ENCODE measurements around the gene PDE5A. TPM values are rescaled to one million over a fixed set of nuclear protein-coding genes. Genes with fewer than 3 reads are reported as not detected.
A peak's percentile ranks its signal among the peaks of the same experiment; 100 is the strongest.

Gene PDE5A
- total RNA-seq, 2 donors from 2014 or later, result 6.7 to 43.2 TPM

DNA sequence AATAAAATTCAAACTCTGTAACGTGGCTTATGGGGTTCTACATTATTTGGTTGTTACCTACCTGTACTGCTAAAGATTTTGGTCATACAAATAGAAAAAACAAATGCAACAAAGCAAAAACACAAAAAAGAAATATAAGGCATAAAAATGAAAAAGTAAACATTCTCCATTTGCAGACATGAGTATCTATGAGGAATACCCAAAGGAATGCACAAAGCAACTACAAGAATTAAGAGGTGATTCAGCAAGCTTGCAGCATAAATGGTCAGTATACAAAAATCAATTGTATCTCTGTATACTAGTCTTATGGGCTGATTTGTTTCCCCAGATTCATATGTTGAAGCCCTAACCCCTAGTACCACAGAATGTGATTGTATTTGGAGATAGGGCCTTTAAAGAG lies 3.6 kb upstream of the PDE5A start:
- H3K27me3 Mint-ChIP-seq, result peaks cover 27% of the 10 kb centered on the region

DNA sequence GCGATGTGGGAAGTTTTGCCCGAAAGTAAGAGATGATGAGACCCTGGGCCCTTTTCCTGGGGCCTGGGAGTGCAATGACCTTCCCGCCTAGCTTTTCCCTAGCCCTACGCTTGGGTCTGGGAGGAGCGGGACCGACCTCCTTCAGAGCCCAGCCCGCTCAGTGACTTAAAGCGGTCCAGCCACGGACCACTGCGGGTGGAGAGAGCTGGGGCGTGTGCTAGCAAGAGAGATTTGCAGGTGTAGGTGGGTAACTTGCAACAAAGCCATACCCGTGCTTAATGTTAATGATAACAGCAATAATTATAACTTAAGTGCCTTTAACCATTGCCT lies 503 bp upstream of the PDE5A start:
- Mint-ChIP-seq H3K4me3 (peak overlapping the region; percentile 92), H3K4me1 (peaks cover 19% of the 10 kb centered on the region), H3K27ac (no peak overlapping the region), H3K27me3 (peaks cover 17% of the 10 kb centered on the region), H3K36me3 (ENCODE audit: low read depth) (no peaks in the 10 kb centered on the region)
- no peak for DNase-seq
- ATAC-seq, result peak; percentile 32
- no peaks in the 10 kb centered on the region for H3K9me3 ChIP-seq (ENCODE audit: control insufficient read depth, low read length, poor library complexity, severe bottlenecking)

More for the DNA sequence above, 3.6 kb upstream of the PDE5A start:
- DNase-seq, result no peak
- Mint-ChIP-seq H3K4me3 (no peak overlapping the region), H3K36me3 (ENCODE audit: low read depth) (no peaks in the 10 kb centered on the region), H3K4me1 (peaks cover 14% of the 10 kb centered on the region), H3K27ac (no peak overlapping the region)
- H3K9me3 ChIP-seq (ENCODE audit: control insufficient read depth, low read length, poor library complexity, severe bottlenecking), result no peaks in the 10 kb centered on the region
- ATAC-seq, result no peak

DNA sequence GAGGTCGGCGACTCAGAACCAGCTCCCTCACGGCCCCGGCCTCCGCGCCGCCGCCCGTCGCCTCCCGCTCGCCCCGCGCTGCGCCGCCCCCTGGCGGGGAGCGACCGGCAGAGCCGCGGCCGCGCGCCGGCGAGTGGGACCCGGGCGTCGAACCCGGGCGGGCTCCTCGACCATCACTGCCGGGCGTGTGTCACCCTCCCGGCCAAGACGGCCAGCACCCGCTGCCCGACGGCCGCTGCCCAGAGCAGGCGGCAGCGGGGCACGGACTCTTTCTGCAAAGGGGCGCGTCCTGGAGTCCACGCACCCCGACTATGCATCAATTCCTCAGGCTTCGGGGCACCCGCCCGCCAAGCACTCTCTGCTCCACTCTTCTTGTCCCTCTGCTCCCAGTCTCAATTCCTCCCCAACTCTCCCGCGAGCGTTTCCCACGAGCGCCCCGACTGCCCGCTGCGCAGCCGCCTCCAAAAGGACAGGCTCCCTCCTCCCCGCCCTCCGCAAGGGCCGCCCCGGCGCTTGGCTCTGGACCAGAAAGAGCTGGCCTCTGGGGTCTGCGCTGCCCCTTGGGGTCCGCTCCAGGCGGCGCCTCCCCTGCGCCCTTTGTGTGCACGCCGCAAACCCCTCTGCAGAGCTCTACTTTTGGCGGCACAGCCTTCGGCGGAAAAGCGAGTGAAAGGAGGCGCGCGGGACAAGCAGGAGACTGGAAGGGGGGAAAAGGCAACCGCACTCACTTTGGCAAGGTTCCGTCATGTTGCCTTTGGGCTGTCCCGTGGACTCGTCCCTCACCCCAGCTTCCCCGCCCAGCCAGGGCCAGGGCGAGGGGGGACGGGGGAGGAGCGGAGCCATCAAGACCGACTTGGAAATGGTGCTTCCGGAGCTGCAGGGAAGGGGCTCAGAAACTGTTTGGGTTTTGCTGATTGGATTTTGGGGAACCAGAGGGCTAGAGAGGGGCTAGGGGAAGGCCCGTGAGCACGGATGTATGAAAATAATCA lies 1.0 kb downstream of the PDE5A start:
- ATAC-seq (peak; percentile 70), DNase-seq (peak; percentile 35 to 54 (median 51))
- Mint-ChIP-seq H3K4me1 (peaks cover 21% of the 10 kb centered on the region), H3K36me3 (ENCODE audit: low read depth) (no peaks in the 10 kb centered on the region), H3K27me3 (peaks cover 11% of the 10 kb centered on the region), H3K27ac (peak overlapping the region; percentile 62), H3K4me3 (peak overlapping the region; percentile 92)
- no peaks in the 10 kb centered on the region for H3K9me3 ChIP-seq (ENCODE audit: control insufficient read depth, low read length, poor library complexity, severe bottlenecking)

DNA sequence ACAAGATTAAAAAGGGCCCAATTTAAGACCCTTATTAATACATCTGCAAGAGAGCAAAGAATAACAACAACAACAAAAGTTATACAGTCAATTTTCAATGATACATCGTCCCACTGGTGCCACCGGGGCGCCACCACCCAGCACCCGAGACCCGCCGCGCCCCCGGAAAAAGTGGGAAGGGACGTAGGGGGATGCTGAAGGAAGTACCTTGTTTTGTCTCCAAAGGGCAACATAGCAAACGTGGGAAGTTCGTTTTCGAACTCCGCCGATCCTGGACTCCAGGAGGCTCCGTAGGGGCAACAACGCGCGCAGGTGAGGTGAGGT lies 1.7 kb downstream of the PDE5A start:
- peak overlapping the region; percentile 62 for H3K27ac Mint-ChIP-seq
- peaks cover 21% of the 10 kb centered on the region for H3K4me1 Mint-ChIP-seq
- peak overlapping the region; percentile 85 for H3K4me3 Mint-ChIP-seq
- H3K27me3 Mint-ChIP-seq, result peaks cover 4% of the 10 kb centered on the region
- H3K36me3 Mint-ChIP-seq (ENCODE audit: low read depth), result no peaks in the 10 kb centered on the region
- no peaks in the 10 kb centered on the region for H3K9me3 ChIP-seq (ENCODE audit: control insufficient read depth, low read length, poor library complexity, severe bottlenecking)
- DNase-seq, result no peak
- no peak for ATAC-seq

DNA sequence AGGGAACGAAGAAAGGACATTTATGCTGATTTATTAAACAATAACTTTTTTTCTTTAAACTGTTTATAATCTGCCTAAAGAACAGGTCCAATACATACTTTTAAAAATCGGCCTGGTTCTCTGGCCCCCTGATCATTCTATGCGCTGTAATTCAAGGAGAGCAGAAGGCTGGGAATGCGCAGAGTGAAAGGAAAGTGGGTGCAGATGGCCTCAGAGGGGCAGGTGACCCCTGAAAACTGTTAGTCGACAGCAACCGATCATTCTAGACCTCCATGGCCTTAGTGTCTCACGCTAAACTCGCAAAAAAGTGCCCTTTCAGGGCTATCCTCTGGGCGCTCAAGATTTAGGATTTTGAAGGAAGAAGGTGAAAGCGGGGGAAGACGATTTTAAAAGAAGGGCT lies 2.2 kb downstream of the PDE5A start:
- H3K9me3 ChIP-seq (ENCODE audit: control insufficient read depth, low read length, poor library complexity, severe bottlenecking), result no peaks in the 10 kb centered on the region
- Mint-ChIP-seq H3K27me3 (peaks cover 7% of the 10 kb centered on the region), H3K4me3 (peak overlapping the region; percentile 85), H3K27ac (peak overlapping the region; percentile 62), H3K4me1 (peaks cover 21% of the 10 kb centered on the region), H3K36me3 (ENCODE audit: low read depth) (no peaks in the 10 kb centered on the region)
- ATAC-seq, result no peak
- DNase-seq, result no peak

DNA sequence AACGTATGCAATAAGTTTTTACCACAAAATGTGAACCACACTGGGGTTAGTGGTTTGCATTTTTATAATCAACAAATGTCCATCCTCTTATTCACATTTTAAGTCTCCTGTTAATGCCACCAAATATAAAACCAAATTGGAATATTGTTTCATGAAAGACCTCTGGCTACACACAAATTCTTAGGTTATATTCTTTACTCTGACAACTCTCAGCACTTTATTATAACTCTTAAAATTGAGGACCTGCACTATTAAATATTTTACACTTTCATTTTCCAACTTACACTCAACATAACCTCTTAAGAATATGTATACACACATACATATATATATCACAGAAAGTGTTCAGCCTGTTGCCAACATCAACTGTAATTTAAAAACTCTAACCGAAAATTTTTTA lies 2.8 kb downstream of the PDE5A start:
- Mint-ChIP-seq H3K4me1 (peaks cover 21% of the 10 kb centered on the region), H3K4me3 (no peak overlapping the region), H3K27me3 (peaks cover 12% of the 10 kb centered on the region), H3K36me3 (ENCODE audit: low read depth) (peaks cover 2% of the 10 kb centered on the region), H3K27ac (no peak overlapping the region)
- no peaks in the 10 kb centered on the region for H3K9me3 ChIP-seq (ENCODE audit: control insufficient read depth, low read length, poor library complexity, severe bottlenecking)
- ATAC-seq (no peak), DNase-seq (no peak)

DNA sequence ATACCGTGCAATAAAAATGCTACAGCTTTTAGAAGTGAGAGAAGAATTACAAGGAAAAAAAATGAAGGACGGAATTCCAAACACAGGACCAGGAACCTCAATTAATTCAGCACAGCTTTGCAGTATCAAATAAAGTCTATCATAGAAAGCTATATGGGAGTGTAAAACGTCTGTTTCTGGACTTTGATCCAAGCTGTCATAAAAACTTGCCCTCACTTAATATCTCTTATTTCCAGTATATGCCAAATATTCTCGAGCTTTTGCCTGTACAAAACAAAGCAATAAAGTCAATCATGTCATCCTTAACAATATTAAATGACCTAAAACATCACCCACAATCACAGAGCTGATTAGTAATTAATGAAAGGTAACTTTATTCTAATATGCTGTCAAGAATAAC lies 4.2 kb downstream of the PDE5A start:
- Mint-ChIP-seq H3K4me3 (no peak overlapping the region), H3K27me3 (peaks cover 21% of the 10 kb centered on the region), H3K27ac (no peak overlapping the region), H3K4me1 (peaks cover 21% of the 10 kb centered on the region), H3K36me3 (ENCODE audit: low read depth) (peaks cover 2% of the 10 kb centered on the region)
- ATAC-seq (no peak), DNase-seq (no peak)
- H3K9me3 ChIP-seq (ENCODE audit: control insufficient read depth, low read length, poor library complexity, severe bottlenecking), result no peaks in the 10 kb centered on the region

DNA sequence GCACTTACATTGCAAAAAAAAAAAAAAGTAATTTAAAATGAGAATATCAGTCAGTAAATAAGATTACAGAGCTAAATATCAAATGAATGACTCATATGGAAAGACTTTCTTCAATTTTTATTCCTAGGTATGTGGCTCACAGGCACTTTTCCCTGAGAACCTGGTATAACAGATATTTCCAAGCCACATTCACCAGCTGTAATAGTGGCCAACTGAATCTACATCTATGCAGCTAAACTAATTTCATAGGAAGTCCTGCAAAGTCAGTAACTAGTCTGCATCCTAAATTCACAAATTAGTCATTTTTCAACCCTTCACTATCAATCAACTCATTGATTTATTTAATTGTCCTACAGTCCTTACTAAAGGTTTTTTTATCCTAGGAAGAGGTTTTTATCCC lies 5.6 kb downstream of the PDE5A start:
- Mint-ChIP-seq H3K27me3 (peaks cover 21% of the 10 kb centered on the region), H3K36me3 (ENCODE audit: low read depth) (peaks cover 2% of the 10 kb centered on the region), H3K27ac (no peak overlapping the region), H3K4me3 (no peak overlapping the region), H3K4me1 (peaks cover 13% of the 10 kb centered on the region)
- H3K9me3 ChIP-seq (ENCODE audit: control insufficient read depth, low read length, poor library complexity, severe bottlenecking), result no peaks in the 10 kb centered on the region
- ATAC-seq (no peak), DNase-seq (no peak)

DNA sequence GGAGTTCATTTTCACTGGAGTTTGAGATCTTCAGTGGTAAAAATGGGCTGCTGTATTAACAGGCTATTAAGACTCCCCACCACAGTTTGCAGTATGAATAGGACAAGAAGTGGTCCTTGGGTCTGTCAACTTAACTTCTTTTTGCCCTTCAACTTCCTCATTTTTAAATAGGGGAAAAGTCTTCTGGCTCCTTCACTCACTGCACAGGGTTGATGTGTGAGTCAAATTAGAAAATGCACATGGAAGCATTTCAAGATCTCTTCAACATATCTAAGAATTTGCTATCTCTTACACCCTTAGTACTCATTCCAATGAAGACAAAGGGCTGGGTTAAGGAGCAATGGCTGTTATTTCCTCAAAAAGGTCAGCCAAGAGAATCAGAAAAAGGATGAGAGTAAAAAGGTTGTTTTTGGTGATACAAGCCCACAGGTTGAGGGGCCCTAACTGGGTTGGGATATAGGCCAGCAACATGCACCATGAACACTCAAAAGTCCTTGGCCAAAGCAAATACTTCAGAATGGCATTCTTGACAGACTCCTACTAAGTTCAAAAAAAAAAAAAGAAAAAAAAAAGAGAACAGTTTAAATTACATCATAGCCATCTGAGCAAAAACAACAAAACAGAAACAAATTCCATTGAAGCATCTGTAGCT lies 13.4 kb downstream of the PDE5A start:
- ATAC-seq, result no peak
- Mint-ChIP-seq H3K27ac (no peak overlapping the region), H3K36me3 (ENCODE audit: low read depth) (no peaks in the 10 kb centered on the region), H3K27me3 (peaks cover 10% of the 10 kb centered on the region), H3K4me1 (no peaks in the 10 kb centered on the region), H3K4me3 (no peak overlapping the region)
- no peak for DNase-seq
- no peaks in the 10 kb centered on the region for H3K9me3 ChIP-seq (ENCODE audit: control insufficient read depth, low read length, poor library complexity, severe bottlenecking)

DNA sequence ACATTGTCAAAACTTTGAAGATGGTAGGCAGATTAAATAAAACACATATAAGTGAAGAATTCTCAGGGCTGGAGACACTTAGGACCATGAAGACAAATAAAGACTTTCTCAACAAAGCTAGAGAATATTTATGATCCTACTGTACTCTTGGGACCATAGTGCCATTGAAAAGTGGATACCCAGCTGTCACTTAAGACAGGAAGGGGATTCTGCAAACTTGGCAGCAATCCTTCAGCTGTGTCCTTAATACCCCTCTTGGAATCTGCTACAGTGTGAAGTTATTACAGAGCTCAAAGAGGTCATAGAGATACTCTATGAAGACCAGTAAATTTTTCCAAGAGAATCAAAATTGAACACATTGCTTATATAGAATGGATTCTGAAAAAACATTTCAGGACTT lies 24.3 kb downstream of the PDE5A start:
- peaks cover 28% of the 10 kb centered on the region for H3K27me3 Mint-ChIP-seq
- H3K4me1 Mint-ChIP-seq, result no peaks in the 10 kb centered on the region
- no peaks in the 10 kb centered on the region for H3K9me3 ChIP-seq (ENCODE audit: control insufficient read depth, low read length, poor library complexity, severe bottlenecking)
- H3K36me3 Mint-ChIP-seq (ENCODE audit: low read depth), result no peaks in the 10 kb centered on the region
- H3K27ac Mint-ChIP-seq, result no peak overlapping the region
- H3K4me3 Mint-ChIP-seq, result no peak overlapping the region
- ATAC-seq, result no peak
- no peak for DNase-seq

DNA sequence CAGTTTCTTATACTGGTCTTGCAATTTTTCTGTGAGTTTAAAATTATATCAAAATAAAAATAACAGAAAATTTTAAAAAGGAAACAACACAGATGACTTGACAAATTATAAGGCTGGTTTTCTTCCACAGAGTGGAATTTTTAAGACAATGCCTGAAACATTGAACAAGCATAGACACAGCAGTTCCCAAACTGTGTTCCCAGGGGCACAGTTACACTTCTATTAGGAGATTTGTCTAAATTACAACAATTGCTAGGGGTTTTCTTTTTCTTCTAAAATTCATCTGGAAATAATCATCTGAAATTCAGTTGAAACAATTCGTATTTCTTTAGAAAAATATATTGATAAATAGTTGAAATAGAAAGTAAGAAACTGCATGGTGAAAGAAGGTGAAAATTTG lies 26.2 kb downstream of the PDE5A start:
- DNase-seq, result no peak
- Mint-ChIP-seq H3K36me3 (ENCODE audit: low read depth) (no peaks in the 10 kb centered on the region), H3K27ac (no peak overlapping the region), H3K27me3 (peaks cover 28% of the 10 kb centered on the region), H3K4me1 (no peaks in the 10 kb centered on the region), H3K4me3 (no peak overlapping the region)
- ATAC-seq, result no peak
- no peaks in the 10 kb centered on the region for H3K9me3 ChIP-seq (ENCODE audit: control insufficient read depth, low read length, poor library complexity, severe bottlenecking)

DNA sequence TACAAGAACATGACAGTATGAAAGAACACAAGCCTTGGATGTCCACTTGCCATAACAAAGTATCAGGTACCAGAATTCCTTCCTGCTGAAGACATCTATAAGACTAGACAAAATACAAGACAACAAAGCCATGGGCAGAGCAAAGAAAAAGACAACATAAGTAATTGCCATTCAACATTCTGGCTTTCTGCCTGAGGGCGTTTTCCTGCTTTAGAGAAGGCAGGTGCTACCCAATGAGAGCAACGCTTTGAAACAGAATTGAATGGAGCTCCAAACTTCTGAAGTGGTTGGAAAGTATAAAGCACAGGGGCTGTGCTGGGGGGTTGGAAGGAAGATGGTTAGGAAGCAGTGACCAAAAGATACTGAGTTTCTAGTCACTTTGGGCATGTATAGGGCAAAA lies 30.1 kb downstream of the PDE5A start:
- Mint-ChIP-seq H3K36me3 (ENCODE audit: low read depth) (no peaks in the 10 kb centered on the region), H3K4me1 (no peaks in the 10 kb centered on the region), H3K27me3 (peaks cover under 1% of the 10 kb centered on the region), H3K4me3 (no peak overlapping the region), H3K27ac (no peak overlapping the region)
- no peak for ATAC-seq
- no peaks in the 10 kb centered on the region for H3K9me3 ChIP-seq (ENCODE audit: control insufficient read depth, low read length, poor library complexity, severe bottlenecking)
- no peak for DNase-seq

DNA sequence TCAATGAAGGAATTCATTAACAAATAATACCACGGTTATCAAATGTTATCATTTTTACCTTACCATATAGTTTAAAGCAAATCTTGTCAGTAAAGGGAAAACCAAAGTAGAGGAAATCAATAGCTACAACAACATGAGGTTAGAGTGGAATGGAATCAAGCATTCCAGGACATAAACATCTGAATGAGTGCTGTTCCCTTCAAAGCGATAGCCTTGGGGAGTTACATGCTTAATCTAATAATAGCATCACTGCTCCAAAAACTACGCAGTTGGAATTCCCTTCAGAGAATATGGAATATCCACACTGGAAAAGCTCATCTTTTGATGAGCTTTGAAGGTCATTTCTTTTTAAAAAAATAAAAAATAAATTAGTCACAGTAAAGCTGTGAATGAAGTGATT lies 31.2 kb downstream of the PDE5A start:
- H3K36me3 Mint-ChIP-seq (ENCODE audit: low read depth), result no peaks in the 10 kb centered on the region
- DNase-seq (no peak), ATAC-seq (no peak)
- no peaks in the 10 kb centered on the region for H3K4me1 Mint-ChIP-seq
- no peak overlapping the region for H3K4me3 Mint-ChIP-seq
- H3K27ac Mint-ChIP-seq, result no peak overlapping the region
- no peaks in the 10 kb centered on the region for H3K9me3 ChIP-seq (ENCODE audit: control insufficient read depth, low read length, poor library complexity, severe bottlenecking)
- H3K27me3 Mint-ChIP-seq, result peaks cover 5% of the 10 kb centered on the region

DNA sequence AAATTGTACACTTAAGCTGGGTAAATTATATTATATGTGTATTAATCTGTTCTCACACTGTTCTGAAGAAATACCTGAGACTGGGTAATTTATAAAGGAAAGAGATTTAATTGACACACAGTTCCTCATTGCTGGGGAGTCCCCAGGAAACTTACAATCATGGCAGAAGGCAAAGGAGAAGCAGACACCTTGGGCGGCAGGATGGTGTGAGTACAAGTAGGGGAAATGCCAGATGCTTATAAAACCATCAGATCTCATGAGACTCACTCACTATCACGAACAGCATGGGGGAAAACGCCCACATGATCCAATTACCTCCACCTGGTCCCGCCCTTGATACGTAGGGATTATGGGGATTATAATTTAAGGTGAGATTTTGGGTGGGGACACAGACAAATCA lies 34.9 kb downstream of the PDE5A start:
- peaks cover 24% of the 10 kb centered on the region for H3K27me3 Mint-ChIP-seq
- no peak for DNase-seq

More for the DNA sequence above, 34.9 kb downstream of the PDE5A start:
- H3K4me3 Mint-ChIP-seq, result no peak overlapping the region
- no peak overlapping the region for H3K27ac Mint-ChIP-seq
- H3K4me1 Mint-ChIP-seq, result no peaks in the 10 kb centered on the region
- no peak for ATAC-seq
- H3K9me3 ChIP-seq (ENCODE audit: control insufficient read depth, low read length, poor library complexity, severe bottlenecking), result no peaks in the 10 kb centered on the region
- peaks cover 3% of the 10 kb centered on the region for H3K36me3 Mint-ChIP-seq (ENCODE audit: low read depth)
